Measurements from ENCODE around the gene CENPB.
"Not testable (repeated sequence)": the region's sequence is repeated elsewhere in the genome, so short reads cannot be mapped to it uniquely, and the experiment has no call there.

Gene CENPB

GRCh38 chr20:3808544-3808943 lies 22.0 kb upstream of the CENPB start:
- DNase-seq, result no peak

- DNase-seq, result no peak
Observed at GRCh38 chr20:3804781-3805180, 18.2 kb upstream of the CENPB start.

- no peak for DNase-seq
Observed at GRCh38 chr20:3804254-3804751, 17.8 kb upstream of the CENPB start.

GRCh38 chr20:3803854-3804253 lies 17.3 kb upstream of the CENPB start:
- no peak for DNase-seq

- DNase-seq, result no peak
Observed at GRCh38 chr20:3803289-3803688, 16.7 kb upstream of the CENPB start.

- DNase-seq, result no peak
Observed at GRCh38 chr20:3802524-3803239, 16.1 kb upstream of the CENPB start.

GRCh38 chr20:3801846-3802245 lies 15.3 kb upstream of the CENPB start:
- DNase-seq, result no peak

- DNase-seq, result no peak
Observed at GRCh38 chr20:3801299-3801698, 14.8 kb upstream of the CENPB start.

GRCh38 chr20:3800878-3801260 lies 14.3 kb upstream of the CENPB start:
- DNase-seq, result no peak

GRCh38 chr20:3800256-3800877 lies 13.8 kb upstream of the CENPB start:
- DNase-seq, result no peak

GRCh38 chr20:3798908-3799248 lies 12.3 kb upstream of the CENPB start:
- DNase-seq, result no peak

- DNase-seq, result no peak
Observed at GRCh38 chr20:3798373-3798768, 11.8 kb upstream of the CENPB start.

- peak; percentile 39 for DNase-seq
Observed at GRCh38 chr20:3797592-3798372, 11.2 kb upstream of the CENPB start.

GRCh38 chr20:3797226-3797545 lies 10.6 kb upstream of the CENPB start:
- DNase-seq, result no peak

- no peak for DNase-seq
Observed at GRCh38 chr20:3796477-3797225, 10.1 kb upstream of the CENPB start.

- DNase-seq, result peak; percentile 89
Observed at GRCh38 chr20:3795511-3796468, 9.2 kb upstream of the CENPB start, which contains the start of gene CDC25B. Gene CDC25B (plus strand): TSS chr20:3796310. CDS start chr20:3796532, 222 bp downstream.

- no peak for DNase-seq
Observed at GRCh38 chr20:3794701-3795420, 8.3 kb upstream of the CENPB start.

GRCh38 chr20:3794168-3794567 lies 7.6 kb upstream of the CENPB start:
- not testable (repeated sequence) for DNase-seq

GRCh38 chr20:3789201-3789600 lies 2.7 kb upstream of the CENPB start:
- not testable (repeated sequence) for DNase-seq

GRCh38 chr20:3788685-3789155 lies 2.2 kb upstream of the CENPB start:
- DNase-seq, result peak; percentile 54
